Measurements from ENCODE around the gene BTBD16. TPM values are rescaled to one million over a fixed set of nuclear protein-coding genes. Genes with fewer than 3 reads are reported as not detected.

BTBD16 gene
- not detected for polyA plus RNA-seq

DNA sequence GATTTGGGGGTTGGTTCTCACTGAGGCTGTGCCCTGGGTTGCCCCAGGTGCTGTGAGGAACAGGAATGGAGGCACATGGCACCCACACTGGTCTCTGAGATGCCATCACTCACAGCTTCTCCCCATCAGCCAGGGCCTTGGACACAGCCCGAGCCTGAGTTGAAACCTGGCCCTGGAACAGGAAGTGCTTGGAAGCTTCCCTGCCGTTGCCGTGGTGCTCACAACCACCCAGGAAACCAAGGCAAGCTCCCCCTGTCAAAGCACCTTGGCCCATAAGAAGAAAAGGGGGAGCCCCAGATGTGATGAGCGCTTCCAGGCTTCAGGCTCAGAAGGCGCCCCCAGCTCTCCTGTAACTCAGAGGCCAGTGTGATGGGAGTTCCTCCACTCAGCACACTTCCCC is at the start of gene BTBD16:
Gene BTBD16 (plus strand): TSS at position 221 of the 400 bp plus-strand sequence. CDS start 3,786 bp downstream, outside the sequence.
- Mint-ChIP-seq H3K9me3 (no peaks in the 10 kb centered on the region), H3K27me3 (peaks cover 8% of the 10 kb centered on the region), H3K4me3 (no peak within 1 kb of the TSS)

DNA sequence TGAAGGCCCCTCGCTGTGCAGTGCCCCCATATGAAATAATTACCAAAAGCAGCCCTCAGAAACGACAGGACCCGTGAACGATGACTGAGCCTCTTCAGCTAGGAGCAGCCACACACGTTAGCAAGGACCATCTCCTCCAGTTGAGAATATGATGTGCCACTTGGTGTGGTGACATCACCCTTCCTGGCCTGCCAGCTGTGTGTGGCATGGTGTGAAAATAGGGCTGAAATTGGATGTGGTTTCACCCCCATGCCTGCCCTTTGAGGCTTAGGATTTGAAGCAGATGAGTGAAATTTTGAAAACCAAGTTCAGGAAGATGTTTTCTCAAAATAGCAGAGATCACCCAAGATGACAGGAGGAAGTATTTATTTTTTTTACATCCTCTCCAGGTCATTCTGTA is 49.1 kb upstream of the BTBD16 start:
- Mint-ChIP-seq H3K9me3 (no peaks in the 10 kb centered on the region), H3K4me1 (no peaks in the 10 kb centered on the region), H3K4me3 (no peak overlapping the region), H3K36me3 (no peaks in the 10 kb centered on the region), H3K27me3 (peaks cover 7% of the 10 kb centered on the region), H3K27ac (no peak overlapping the region)

More for the DNA sequence above, at the start of gene BTBD16:
- no peaks in the 10 kb centered on the region for H3K4me1 Mint-ChIP-seq
- H3K36me3 Mint-ChIP-seq: peaks cover 3% of the 10 kb centered on the region
- no peak within 1 kb of the TSS for H3K27ac Mint-ChIP-seq

DNA sequence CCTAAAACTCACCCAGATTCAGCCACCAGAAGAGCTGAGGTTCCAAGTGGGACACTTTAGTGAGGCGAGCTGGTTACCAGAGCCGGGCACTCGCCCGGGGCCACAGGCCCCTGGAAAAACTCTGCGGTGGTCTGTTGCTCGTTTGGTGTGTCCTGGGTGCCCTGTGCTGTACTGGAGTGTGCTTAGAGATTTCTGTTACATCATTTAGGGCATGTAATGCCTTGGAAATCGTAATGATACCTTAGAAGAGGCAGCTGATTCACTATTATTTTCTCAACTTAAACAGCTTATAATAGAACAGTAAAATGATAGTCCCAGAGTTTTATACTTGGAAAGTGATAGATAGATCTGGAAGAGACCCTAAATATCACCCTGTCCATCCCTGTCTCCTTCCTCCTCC is 48.5 kb upstream of the BTBD16 start:
- H3K4me3 Mint-ChIP-seq: no peak overlapping the region

DNA sequence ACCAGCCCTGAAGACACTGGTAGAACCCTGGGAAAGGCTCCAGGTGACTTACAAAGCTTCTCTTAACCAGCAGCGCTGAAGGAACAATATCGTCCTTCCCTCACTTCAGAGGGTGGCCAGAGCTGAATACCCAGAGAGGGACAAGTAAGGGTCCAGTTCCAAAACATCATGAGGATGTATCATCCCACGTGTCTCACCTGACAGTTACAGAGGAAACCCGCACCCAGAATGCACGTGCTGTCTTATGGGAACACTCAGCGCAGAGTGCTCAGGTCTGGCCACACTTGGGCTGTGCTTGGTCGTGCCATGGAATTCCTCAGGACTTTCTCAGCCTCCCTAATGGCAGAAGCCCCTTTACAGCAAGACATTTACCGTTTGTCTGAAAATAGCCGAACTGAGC is 46.9 kb upstream of the BTBD16 start:
- Mint-ChIP-seq H3K36me3 (no peaks in the 10 kb centered on the region), H3K27me3 (peaks cover 7% of the 10 kb centered on the region), H3K27ac (no peak overlapping the region), H3K4me1 (no peaks in the 10 kb centered on the region), H3K9me3 (no peaks in the 10 kb centered on the region), H3K4me3 (no peak overlapping the region)

More for the DNA sequence above, 48.5 kb upstream of the BTBD16 start:
- Mint-ChIP-seq H3K27ac (no peak overlapping the region), H3K27me3 (peaks cover 7% of the 10 kb centered on the region), H3K9me3 (no peaks in the 10 kb centered on the region), H3K36me3 (no peaks in the 10 kb centered on the region), H3K4me1 (no peaks in the 10 kb centered on the region)

DNA sequence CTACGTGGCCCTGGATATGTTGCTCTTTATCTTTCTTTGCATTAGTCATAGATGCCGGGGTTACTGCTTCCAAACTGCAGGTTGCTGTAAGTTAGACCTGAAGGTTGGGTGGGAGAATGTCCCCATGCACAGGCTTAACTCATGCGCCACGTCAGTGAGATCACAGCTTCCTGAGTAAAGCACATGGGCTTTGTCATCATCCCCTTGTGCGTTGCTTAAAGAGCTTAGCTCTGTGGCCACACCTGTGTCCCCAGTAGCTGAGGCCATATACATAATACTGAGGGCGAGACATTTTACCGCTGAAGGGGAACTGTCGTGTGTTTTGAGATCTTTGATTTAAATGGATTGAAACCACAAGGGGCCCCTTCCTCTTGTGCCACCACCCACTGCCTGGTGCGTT is 45.8 kb upstream of the BTBD16 start:
- H3K27me3 Mint-ChIP-seq: peaks cover 7% of the 10 kb centered on the region
- H3K4me3 Mint-ChIP-seq: no peak overlapping the region
- H3K4me1 Mint-ChIP-seq: no peaks in the 10 kb centered on the region
- peak overlapping the region in 1 of 3 donors; percentile 6 for H3K27ac Mint-ChIP-seq
- no peaks in the 10 kb centered on the region for H3K9me3 Mint-ChIP-seq
- no peaks in the 10 kb centered on the region for H3K36me3 Mint-ChIP-seq

DNA sequence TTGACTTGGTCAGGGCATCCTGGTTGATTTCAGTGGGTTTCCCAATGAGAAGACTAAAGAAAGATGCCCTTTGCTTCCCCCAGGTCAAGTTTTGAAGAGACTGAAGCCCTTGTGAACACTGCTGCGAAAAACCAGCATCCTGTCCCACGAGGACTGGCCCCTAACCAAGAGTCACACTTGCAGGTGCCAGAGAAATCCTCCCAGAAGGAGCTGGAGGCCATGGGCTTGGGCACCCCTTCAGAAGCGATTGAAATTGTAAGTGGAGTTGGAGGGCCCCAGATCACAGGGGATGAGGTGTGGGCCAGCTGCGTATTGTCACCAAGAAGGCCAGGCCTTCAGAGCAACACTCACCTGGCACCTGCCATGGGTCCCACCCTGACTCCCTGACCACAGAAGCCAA is 43.3 kb upstream of the BTBD16 start:
- H3K4me3 Mint-ChIP-seq: no peak overlapping the region
- no peaks in the 10 kb centered on the region for H3K4me1 Mint-ChIP-seq
- H3K27me3 Mint-ChIP-seq: peaks cover 7% of the 10 kb centered on the region
- H3K27ac Mint-ChIP-seq: no peak overlapping the region
- H3K9me3 Mint-ChIP-seq: no peaks in the 10 kb centered on the region
- no peaks in the 10 kb centered on the region for H3K36me3 Mint-ChIP-seq

DNA sequence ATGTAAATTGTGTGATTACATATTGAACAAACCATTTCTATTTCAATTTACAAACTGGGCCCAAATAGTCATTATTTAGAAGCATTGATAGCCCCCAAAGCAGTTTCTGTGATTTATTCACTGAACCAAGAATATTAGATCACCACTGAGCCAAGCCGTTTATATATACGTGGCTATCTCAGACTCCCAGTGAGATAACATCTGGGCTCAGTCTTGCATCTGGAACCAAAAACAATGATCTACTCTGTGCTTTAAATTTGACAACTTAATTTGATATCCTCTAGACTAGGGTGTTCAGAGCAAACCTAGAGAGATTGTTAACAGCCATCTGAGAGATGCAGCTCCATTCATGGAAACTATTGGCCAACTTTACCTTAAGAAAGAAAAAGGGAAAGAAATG is 41.4 kb upstream of the BTBD16 start:
- no peaks in the 10 kb centered on the region for H3K4me1 Mint-ChIP-seq
- H3K36me3 Mint-ChIP-seq: no peaks in the 10 kb centered on the region
- peaks cover 8% of the 10 kb centered on the region for H3K27me3 Mint-ChIP-seq
- H3K27ac Mint-ChIP-seq: no peak overlapping the region
- no peak overlapping the region for H3K4me3 Mint-ChIP-seq
- H3K9me3 Mint-ChIP-seq: no peaks in the 10 kb centered on the region

DNA sequence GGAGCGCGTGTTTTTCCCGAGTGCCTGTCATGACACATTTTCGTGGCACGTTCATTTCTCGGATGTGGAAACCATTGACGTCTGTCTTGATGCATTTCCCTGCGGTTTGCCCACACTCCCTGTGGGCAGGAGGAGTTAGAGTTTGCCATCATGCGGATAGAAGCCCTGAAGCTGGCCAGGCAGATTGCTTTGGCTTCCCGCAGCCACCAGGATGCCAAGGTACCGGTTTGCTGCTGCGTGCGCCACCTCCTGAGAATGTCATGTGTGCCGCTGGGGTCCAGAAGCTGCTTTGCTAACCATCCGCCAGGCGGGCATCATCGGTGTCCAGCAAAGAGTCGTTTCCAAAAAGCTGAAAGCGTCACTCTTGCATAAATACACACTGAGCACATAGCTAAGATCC is 40.9 kb upstream of the BTBD16 start:
- H3K9me3 Mint-ChIP-seq: no peaks in the 10 kb centered on the region
- H3K27ac Mint-ChIP-seq: no peak overlapping the region
- peaks cover 8% of the 10 kb centered on the region for H3K27me3 Mint-ChIP-seq
- no peaks in the 10 kb centered on the region for H3K36me3 Mint-ChIP-seq
- H3K4me1 Mint-ChIP-seq: no peaks in the 10 kb centered on the region
- no peak overlapping the region for H3K4me3 Mint-ChIP-seq

DNA sequence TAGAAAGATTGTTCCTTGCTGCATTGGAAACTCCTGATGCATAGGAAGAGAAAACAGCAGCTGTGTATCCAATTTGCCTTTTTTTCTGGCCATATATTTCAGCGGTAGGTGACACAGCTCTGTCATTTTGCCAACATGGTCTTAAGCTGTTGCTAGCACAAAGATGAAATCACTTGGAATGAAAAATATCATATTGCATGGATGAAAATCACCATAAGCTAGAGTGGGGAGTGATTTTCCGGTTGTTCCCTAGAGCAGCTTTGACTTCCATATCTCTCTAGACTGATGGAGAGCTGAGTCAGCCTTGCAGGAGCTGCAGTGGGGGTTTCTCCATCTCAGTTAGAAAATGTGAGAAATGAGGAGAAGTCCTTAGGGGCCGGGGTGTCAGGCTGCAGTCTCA is 38.3 kb upstream of the BTBD16 start:
- Mint-ChIP-seq H3K27me3 (peaks cover 1% of the 10 kb centered on the region), H3K9me3 (no peaks in the 10 kb centered on the region), H3K27ac (no peak overlapping the region), H3K36me3 (no peaks in the 10 kb centered on the region), H3K4me1 (no peaks in the 10 kb centered on the region), H3K4me3 (no peak overlapping the region)

DNA sequence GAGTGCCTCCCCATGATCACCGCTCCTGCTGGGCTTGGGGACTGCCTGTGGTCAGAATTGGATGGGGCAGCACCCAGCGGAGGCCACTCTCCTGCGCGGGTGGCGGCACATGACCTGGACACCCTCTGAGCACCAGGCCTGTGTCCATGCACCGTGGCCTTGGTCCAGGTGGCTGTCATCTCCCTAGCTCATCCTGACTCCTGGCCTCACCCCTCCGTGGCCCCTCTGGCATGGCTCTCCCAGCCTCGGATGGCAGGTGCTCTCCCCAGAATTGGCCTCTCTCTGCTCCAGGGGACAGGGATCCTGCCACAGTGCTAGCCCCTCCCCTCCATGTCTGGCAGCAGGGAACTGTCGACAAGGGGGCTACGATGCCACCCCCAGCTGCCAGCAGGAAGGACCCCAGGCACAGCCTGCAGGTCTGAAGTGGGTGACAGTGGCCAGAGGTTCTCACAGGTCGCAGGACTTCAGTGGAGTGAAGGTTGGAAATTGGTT is 37.2 kb upstream of the BTBD16 start:
- H3K4me3 Mint-ChIP-seq: no peak overlapping the region
- H3K9me3 Mint-ChIP-seq: no peaks in the 10 kb centered on the region
- H3K36me3 Mint-ChIP-seq: no peaks in the 10 kb centered on the region
- H3K4me1 Mint-ChIP-seq: no peaks in the 10 kb centered on the region
- H3K27ac Mint-ChIP-seq: no peak overlapping the region
- peaks cover 1% of the 10 kb centered on the region for H3K27me3 Mint-ChIP-seq

DNA sequence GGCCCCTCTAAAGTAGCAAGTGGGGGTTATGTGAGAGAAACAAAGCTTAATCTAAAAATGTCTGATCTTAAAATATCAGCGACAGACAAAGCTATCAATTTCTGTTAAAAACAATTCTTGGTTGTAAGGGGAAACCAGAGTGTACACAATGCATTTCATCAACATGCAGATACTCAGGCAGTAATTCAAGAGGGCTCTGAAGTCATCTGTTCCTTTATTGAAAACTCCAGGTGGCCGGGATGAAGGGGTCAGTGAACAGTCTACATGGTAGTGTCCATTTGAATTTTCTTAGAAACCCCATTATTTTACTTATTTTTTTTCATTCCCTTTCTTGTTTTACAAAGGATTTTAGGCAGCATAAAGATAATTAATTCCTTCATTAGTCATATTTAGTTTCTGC is 36.7 kb upstream of the BTBD16 start:
- Mint-ChIP-seq H3K4me3 (no peak overlapping the region), H3K4me1 (no peaks in the 10 kb centered on the region), H3K36me3 (no peaks in the 10 kb centered on the region), H3K9me3 (no peaks in the 10 kb centered on the region), H3K27me3 (peaks cover 1% of the 10 kb centered on the region), H3K27ac (no peak overlapping the region)

DNA sequence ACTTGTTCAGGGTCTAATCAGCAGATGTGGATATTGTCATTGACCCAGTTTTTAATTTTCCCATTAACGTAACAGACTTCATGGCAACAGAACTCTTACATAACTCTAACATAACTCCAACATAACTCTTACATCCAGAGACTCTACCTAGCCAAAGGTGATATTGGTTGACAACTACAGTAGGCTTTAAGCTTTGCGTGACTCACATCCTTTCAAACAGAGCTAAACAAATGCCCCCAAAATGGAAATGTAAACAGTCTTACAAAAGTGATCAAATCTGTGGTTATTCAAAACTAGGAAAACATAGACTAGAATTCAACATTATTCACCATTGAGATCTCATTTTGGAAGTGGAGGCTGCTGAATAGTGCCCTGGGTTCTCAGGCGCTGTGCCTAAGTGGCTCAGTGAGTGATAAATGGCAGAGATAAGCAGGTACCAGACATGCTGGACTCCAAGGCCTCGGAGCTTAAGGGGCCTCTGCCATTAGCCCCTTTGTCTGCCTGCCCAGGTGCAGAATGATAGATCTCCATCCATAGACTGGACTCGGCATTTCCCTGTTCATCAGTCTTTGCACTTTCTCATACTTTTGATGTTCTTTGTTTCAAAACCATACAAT is 34.3 kb upstream of the BTBD16 start:
- Mint-ChIP-seq H3K27ac (no peak overlapping the region), H3K9me3 (no peaks in the 10 kb centered on the region), H3K27me3 (peaks cover 3% of the 10 kb centered on the region), H3K36me3 (no peaks in the 10 kb centered on the region), H3K4me1 (no peaks in the 10 kb centered on the region), H3K4me3 (no peak overlapping the region)

DNA sequence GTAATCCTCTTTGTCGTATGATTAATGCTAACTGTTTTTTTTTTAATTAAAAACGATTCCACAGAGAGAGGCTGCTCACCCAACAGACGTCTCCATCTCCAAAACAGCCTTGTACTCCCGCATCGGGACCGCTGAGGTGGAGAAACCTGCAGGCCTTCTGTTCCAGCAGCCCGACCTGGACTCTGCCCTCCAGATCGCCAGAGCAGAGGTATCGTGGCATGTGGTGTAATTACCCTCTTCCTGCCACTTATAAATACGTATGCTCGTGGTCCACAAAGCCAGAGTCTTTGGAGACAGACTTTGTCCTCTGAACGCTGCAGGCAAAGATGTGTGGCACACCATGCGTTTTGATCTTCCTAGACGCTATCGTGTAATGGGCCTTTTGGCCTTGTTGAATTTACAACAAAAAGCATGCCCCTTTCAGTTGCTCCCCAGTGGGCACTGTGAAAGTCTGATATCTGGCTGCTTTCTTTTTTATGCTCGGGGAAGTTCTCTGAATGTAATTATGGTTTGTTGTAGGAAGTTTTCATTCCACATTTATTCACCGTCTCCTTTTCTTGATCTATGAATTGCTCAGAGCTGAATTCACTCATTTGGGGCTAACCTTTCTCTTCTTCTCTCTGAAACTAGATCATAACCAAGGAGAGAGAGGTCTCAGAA is 33.6 kb upstream of the BTBD16 start:
- Mint-ChIP-seq H3K36me3 (no peaks in the 10 kb centered on the region), H3K27ac (no peak overlapping the region), H3K9me3 (no peaks in the 10 kb centered on the region), H3K27me3 (peaks cover 3% of the 10 kb centered on the region), H3K4me1 (no peaks in the 10 kb centered on the region), H3K4me3 (no peak overlapping the region)

DNA sequence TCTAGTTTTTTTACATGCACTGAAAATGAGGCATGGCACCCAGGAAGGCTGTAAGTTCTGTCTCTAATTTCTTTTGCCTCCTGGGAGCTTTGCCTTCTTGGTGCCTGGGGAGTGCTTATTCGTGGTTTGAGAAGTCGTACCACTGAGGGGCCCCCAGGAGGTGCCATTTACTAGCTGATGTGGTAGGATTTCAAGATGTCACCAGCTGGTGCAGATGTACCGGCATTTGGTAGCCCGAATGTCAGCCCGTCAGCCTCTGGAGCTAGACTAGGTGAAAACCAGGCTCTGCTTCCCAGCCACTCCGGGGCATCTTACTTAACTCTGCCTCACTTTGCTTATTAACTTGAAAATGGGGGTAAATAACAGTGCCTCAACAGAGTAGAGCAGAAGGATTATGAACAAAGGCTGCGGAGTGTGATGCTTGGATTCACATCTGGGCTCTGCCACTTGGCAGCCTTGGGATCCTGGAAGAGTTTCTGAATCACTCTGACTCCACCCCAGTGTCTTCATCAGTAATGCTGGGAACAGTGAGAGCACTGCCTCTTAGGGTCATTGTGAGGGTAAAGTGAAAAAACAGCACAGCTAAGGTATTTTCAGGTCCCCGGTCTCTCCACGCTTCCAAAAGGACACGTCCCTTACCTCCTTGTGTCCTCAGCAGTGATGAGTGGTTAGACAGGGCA is 31.4 kb upstream of the BTBD16 start:
- no peak overlapping the region for H3K4me3 Mint-ChIP-seq
- H3K27ac Mint-ChIP-seq: no peak overlapping the region
- peaks cover 0 to 2% (median 0%) of the 10 kb centered on the region in 3 donors for H3K4me1 Mint-ChIP-seq
- peaks cover 1% of the 10 kb centered on the region for H3K27me3 Mint-ChIP-seq
- H3K9me3 Mint-ChIP-seq: no peaks in the 10 kb centered on the region
- no peaks in the 10 kb centered on the region for H3K36me3 Mint-ChIP-seq

DNA sequence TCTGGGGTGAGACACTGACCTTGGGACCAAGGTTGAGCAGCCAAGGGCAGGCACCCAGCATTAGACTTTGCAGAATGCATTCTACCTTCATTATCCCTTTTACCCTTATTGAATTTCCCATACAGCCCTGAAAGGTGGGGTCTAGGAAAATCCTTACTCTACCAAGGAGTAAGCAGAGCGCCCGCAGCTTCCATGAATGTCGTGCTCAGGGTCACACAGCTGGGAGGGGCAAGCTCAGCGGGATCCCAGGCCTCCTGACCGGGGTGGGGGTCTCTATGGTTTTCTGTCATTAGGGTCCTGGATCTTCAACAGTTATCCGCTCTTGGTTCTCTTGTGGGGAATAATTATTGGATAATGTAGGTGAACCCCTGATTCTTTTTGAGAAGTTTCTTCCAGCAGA is 30.7 kb upstream of the BTBD16 start:
- Mint-ChIP-seq H3K9me3 (peaks cover 0 to 2% (median 0%) of the 10 kb centered on the region in 3 donors), H3K27me3 (peaks cover 1% of the 10 kb centered on the region), H3K4me3 (no peak overlapping the region), H3K4me1 (peaks cover 0 to 6% (median 0%) of the 10 kb centered on the region in 3 donors), H3K36me3 (no peaks in the 10 kb centered on the region), H3K27ac (no peak overlapping the region)

Data from IgD-negative memory B cell (primary cell).